ENCODE measurements around the gene SLC38A11. TPM values are rescaled to one million over a fixed set of nuclear protein-coding genes. Genes with fewer than 3 reads are reported as not detected.

Gene SLC38A11
- total and polyA plus RNA-seq, 2 of the 8 experiments (the other 6 are each of a cell fraction or from before 2014, with no cell fraction given): not detected

GRCh38 chr2:164913640-164914350 is 41.5 kb downstream of the SLC38A11 start (continued):
- TF ChIP-seq CHD7 (IDR thresholded peaks at IDR 0.05; ENCODE audit: insufficient replicate concordance, low read length) (no peak), ATF2 (IDR thresholded peaks at IDR 0.05; ENCODE audit: low read length) (no peak), KDM4A (IDR thresholded peaks at IDR 0.05; ENCODE audit: low read depth, low read length, severe bottlenecking) (no peak), CHD1 (IDR thresholded peaks at IDR 0.05; ENCODE audit: low read depth, low read length) (no peak), ZNF274 (IDR thresholded peaks at IDR 0.05; ENCODE audit: borderline replicate concordance, extremely low read depth, low read length) (no peak), POLR2A (IDR thresholded peaks at IDR 0.05; ENCODE audit: control extremely low read depth in 1 of 2, low read depth in 2 of 2, low read length in 2 of 2) (no peak), KDM1A (IDR thresholded peaks at IDR 0.05; ENCODE audit: borderline replicate concordance, low read length) (no peak), TAF1 (IDR thresholded peaks at IDR 0.05; ENCODE audit: low read depth, low read length) (no peak), NANOG (IDR thresholded peaks at IDR 0.05; ENCODE audit: insufficient read depth, low read depth, low read length, poor library complexity, severe bottlenecking) (no peak)

All from H1 (cell line).